ENCODE measurements around the gene FSHR.

The FSHR gene

GRCh38 chr2:48946449-48947048, 207.8 kb downstream of the FSHR start:
- H3K27me3 ChIP-seq (ENCODE audit: insufficient read depth, low read length): no peaks in the 10 kb centered on the region
- H3F3A ChIP-seq (ENCODE audit: insufficient read depth, low read length): no peaks in the 10 kb centered on the region
- no peak overlapping the region for H2AFZ ChIP-seq (ENCODE audit: low read length)
- no peaks in the 10 kb centered on the region for H3K79me2 ChIP-seq (ENCODE audit: insufficient read depth, low read length)
- no peak overlapping the region for H3K27ac ChIP-seq (ENCODE audit: low read depth, low read length, poor library complexity, severe bottlenecking)
- H3K4me2 ChIP-seq (ENCODE audit: low read length): no peak overlapping the region
- no peaks in the 10 kb centered on the region for H3K36me3 ChIP-seq (ENCODE audit: insufficient read depth, low read length)
- H3K9me3 ChIP-seq (ENCODE audit: low read length): no peaks in the 10 kb centered on the region
- H3K9ac ChIP-seq (ENCODE audit: low read length): no peak overlapping the region
- H3K9me2 ChIP-seq (ENCODE audit: low read depth, low read length): no peaks in the 10 kb centered on the region
- H3K4me1 ChIP-seq (ENCODE audit: insufficient read depth, low read length, severe bottlenecking): no peaks in the 10 kb centered on the region
- no peaks in the 10 kb centered on the region for H4K20me1 ChIP-seq (ENCODE audit: insufficient read depth, low read length)
- H3K4me3 ChIP-seq (ENCODE audit: low read depth, low read length, poor library complexity, severe bottlenecking): no peak overlapping the region
- TF ChIP-seq EZH2 (IDR thresholded peaks at IDR 0.05; ENCODE audit: borderline replicate concordance, low read length) (no peak), CTCF (IDR thresholded peaks at IDR 0.05; ENCODE audit: low read length) (peak; percentile 93)

- no peak for TF ChIP-seq CTCF (IDR thresholded peaks at IDR 0.05; ENCODE audit: low read length)
- Histone ChIP-seq H3K9ac (ENCODE audit: low read length) (no peak overlapping the region), H3F3A (ENCODE audit: insufficient read depth, low read length) (no peaks in the 10 kb centered on the region), H3K9me3 (ENCODE audit: low read length) (no peaks in the 10 kb centered on the region), H3K4me1 (ENCODE audit: insufficient read depth, low read length, severe bottlenecking) (no peaks in the 10 kb centered on the region), H3K27me3 (ENCODE audit: insufficient read depth, low read length) (no peaks in the 10 kb centered on the region), H3K4me2 (ENCODE audit: low read length) (no peak overlapping the region), H3K27ac (ENCODE audit: low read depth, low read length, poor library complexity, severe bottlenecking) (no peak overlapping the region), H3K9me2 (ENCODE audit: low read depth, low read length) (no peaks in the 10 kb centered on the region), H3K79me2 (ENCODE audit: insufficient read depth, low read length) (no peaks in the 10 kb centered on the region), H3K36me3 (ENCODE audit: insufficient read depth, low read length) (no peaks in the 10 kb centered on the region), H4K20me1 (ENCODE audit: insufficient read depth, low read length) (no peaks in the 10 kb centered on the region), H3K4me3 (ENCODE audit: low read depth, low read length, poor library complexity, severe bottlenecking) (no peak overlapping the region), H2AFZ (ENCODE audit: low read length) (no peak overlapping the region)
Observed at GRCh38 chr2:48944956-48945355, 209.4 kb downstream of the FSHR start.

- no peak for TF ChIP-seq CTCF (IDR thresholded peaks at IDR 0.05; ENCODE audit: low read length)
- no peak for TF ChIP-seq EZH2 (IDR thresholded peaks at IDR 0.05; ENCODE audit: borderline replicate concordance, low read length)
- H3K27me3 ChIP-seq (ENCODE audit: insufficient read depth, low read length): no peaks in the 10 kb centered on the region
- H3K79me2 ChIP-seq (ENCODE audit: insufficient read depth, low read length): no peaks in the 10 kb centered on the region
- H3K27ac ChIP-seq (ENCODE audit: low read depth, low read length, poor library complexity, severe bottlenecking): no peak overlapping the region
- no peaks in the 10 kb centered on the region for H3K36me3 ChIP-seq (ENCODE audit: insufficient read depth, low read length)
- no peaks in the 10 kb centered on the region for H3K9me3 ChIP-seq (ENCODE audit: low read length)
- no peaks in the 10 kb centered on the region for H3K4me1 ChIP-seq (ENCODE audit: insufficient read depth, low read length, severe bottlenecking)
- no peaks in the 10 kb centered on the region for H4K20me1 ChIP-seq (ENCODE audit: insufficient read depth, low read length)
- H3K9me2 ChIP-seq (ENCODE audit: low read depth, low read length): no peaks in the 10 kb centered on the region
- no peaks in the 10 kb centered on the region for H3F3A ChIP-seq (ENCODE audit: insufficient read depth, low read length)
- no peak overlapping the region for H3K9ac ChIP-seq (ENCODE audit: low read length)
- H2AFZ ChIP-seq (ENCODE audit: low read length): no peak overlapping the region
- H3K4me3 ChIP-seq (ENCODE audit: low read depth, low read length, poor library complexity, severe bottlenecking): no peak overlapping the region
- no peak overlapping the region for H3K4me2 ChIP-seq (ENCODE audit: low read length)
Observed at GRCh38 chr2:48943436-48943835, 210.9 kb downstream of the FSHR start.
